ENCODE results near the gene TBKBP1.

DNA sequence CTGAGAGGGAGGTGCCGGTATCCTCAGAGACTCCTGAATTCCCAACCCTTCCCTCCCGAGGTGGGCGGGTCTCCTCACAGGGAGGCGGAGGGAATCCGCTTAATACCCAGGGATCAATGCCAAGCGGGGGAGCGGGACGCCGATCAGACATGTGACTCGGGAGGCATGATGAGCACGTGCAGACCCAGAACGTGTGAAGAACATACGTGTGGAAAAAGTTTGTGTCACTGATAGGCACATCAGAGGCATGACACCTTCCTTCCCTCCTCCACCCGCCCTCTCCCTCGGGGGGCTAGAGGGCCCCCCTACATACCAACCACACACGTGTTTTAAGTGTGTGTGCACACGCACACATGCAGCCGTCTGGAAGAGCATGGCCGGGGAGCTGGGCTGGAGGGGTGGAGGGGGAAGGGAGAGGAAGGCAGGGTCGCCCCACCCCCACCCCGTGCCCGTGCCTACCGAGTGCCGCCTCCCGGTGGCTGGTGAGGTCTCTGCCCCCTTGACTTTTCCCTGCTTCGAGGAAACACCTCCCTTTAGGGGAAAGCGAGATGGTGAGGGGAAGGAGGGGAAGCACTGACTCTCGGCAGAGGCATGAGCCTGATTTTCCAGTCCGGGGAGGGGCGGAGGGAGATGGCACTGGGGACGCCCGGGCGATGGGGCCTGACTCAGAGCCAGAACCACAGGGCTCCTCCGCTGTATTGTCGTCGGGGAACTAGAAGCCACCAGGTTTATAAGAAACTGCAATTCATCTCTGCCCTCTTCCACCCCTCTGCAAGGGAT is 27.0 kb downstream of the TBKBP1 start:
- no peak for TF ChIP-seq CTCF (IDR thresholded peaks at IDR 0.05; ENCODE audit: low read length)
- no peak for TF ChIP-seq EZH2 (IDR thresholded peaks at IDR 0.05; ENCODE audit: borderline replicate concordance, low read length)

Data from OCI-LY1 (cell line).